ENCODE data around the gene CIDEC. TPM values are rescaled to one million over a fixed set of nuclear protein-coding genes. Genes with fewer than 3 reads are reported as not detected.
A peak's percentile ranks its signal among the peaks of the same experiment; 100 is the strongest.

CIDEC gene
- total and polyA plus RNA-seq, 8 donors: 0.63 to 21.4 (median 2.0) TPM; not detected in 2

DNA sequence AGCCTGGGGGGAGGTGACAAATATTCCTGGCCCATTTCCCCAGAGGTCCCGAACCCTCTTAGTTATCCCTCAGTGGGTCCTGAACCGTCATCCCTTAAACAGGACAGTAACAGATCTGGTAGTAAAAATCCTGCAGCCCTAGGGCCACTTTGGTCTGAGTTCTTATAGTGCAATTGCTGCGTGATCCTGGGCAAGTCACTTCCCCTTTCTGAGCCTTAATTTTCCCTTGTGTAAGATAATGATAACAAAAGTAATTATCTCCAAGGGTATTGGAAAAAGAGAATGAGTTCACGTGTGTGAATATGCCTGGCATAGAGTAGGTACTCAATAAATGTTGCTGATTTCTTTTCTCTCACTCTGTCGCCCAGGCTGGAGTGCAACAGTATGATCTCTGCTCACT, 7.4 kb upstream of the CIDEC start:
- 73 to 87% (median 84%) methylated on average over 5 of the region's 5 CpGs for WGBS, 5 donors
- Histone ChIP-seq H3K4me3 (no peak overlapping the region), H3K27ac (no peak overlapping the region), H3K4me1 (peaks cover 14 to 22% (median 21%) of the 10 kb centered on the region in 4 donors), H3K36me3 (peaks cover 0 to 3% (median 2%) of the 10 kb centered on the region in 4 donors), H3K27me3 (no peaks in the 10 kb centered on the region), H3K9me3 (no peaks in the 10 kb centered on the region)
- TF ChIP-seq POLR2AphosphoS5 (IDR thresholded peaks at IDR 0.05) (no peak), POLR2A (IDR thresholded peaks at IDR 0.05) (no peak), EP300 (IDR thresholded peaks at IDR 0.05) (no peak)
- TF ChIP-seq, protein P1, sequence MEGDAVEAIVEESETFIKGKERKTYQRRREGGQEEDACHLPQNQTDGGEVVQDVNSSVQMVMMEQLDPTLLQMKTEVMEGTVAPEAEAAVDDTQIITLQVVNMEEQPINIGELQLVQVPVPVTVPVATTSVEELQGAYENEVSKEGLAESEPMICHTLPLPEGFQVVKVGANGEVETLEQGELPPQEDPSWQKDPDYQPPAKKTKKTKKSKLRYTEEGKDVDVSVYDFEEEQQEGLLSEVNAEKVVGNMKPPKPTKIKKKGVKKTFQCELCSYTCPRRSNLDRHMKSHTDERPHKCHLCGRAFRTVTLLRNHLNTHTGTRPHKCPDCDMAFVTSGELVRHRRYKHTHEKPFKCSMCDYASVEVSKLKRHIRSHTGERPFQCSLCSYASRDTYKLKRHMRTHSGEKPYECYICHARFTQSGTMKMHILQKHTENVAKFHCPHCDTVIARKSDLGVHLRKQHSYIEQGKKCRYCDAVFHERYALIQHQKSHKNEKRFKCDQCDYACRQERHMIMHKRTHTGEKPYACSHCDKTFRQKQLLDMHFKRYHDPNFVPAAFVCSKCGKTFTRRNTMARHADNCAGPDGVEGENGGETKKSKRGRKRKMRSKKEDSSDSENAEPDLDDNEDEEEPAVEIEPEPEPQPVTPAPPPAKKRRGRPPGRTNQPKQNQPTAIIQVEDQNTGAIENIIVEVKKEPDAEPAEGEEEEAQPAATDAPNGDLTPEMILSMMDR (IDR thresholded peaks at IDR 0.05): no peak
- intact Hi-C loops (cut with DNase I; ENCODE audit: low total_unique reads): no loop called here
- no peak for DNase-seq

DNA sequence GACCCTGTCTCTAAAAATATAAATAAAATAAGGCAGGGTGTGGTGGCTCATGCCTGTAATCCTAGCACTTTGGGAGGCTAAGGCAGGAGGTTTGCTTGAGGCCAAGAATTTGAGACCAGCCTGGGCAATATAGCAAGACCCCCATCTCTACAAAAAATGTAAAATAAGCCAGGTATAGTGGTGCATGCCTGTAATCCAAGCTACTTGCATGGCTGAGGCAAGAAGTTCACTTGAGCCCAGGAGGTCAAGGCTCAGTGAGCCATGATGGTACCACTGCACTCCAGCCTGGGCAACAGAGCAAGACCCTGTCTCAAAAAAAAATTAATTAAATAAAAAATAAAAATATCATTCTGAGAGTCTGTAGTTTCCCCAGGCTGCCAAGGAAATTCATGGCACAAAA, 6.3 kb upstream of the CIDEC start:
- H3K9me3 ChIP-seq: no peaks in the 10 kb centered on the region
- no peak overlapping the region for H3K4me3 ChIP-seq
- no peaks in the 10 kb centered on the region for H3K36me3 ChIP-seq
- no peak for TF ChIP-seq POLR2AphosphoS5 (IDR thresholded peaks at IDR 0.05)
- TF ChIP-seq, protein P1 (IDR thresholded peaks at IDR 0.05): no peak
- TF ChIP-seq EP300 (IDR thresholded peaks at IDR 0.05): no peak
- TF ChIP-seq POLR2A (IDR thresholded peaks at IDR 0.05): no peak
- H3K4me1 ChIP-seq: peaks cover 8 to 11% (median 9%) of the 10 kb centered on the region in 4 donors
- no peak for DNase-seq
- H3K27me3 ChIP-seq: no peaks in the 10 kb centered on the region
- intact Hi-C loops (cut with DNase I; ENCODE audit: low total_unique reads): no loop called here
- H3K27ac ChIP-seq: no peak overlapping the region

DNA sequence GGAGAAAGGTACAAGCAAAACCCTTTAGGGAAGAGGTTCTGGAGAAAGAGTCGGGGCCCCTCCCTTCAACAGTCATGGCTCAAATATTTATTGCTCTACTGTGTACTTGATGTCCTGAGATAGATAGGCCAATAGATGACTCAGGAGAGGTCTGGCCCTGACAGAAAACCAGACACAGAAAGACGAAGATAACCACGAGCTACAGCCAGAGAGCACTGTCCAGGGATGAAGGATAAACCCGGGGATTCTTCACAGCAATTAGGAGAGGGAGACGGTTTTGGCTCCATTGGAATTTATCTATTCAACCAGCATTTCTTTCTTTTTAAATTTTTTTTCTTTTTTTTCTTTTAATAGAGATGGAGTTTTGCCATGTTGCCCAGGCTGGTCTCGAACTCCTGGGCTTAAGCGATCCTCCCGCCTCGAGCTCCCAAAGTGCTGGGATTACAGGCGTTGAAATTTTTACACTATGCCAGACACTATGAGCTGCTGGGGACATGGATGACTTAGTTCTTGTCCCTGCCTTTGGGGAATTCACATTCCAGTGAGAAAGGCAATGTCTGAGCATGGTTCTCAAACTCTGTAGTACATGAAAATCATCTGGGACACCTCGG, 4.6 kb upstream of the CIDEC start:
- intact Hi-C loops (cut with DNase I; ENCODE audit: low total_unique reads): no loop called here
- Histone ChIP-seq H3K27me3 (no peaks in the 10 kb centered on the region), H3K36me3 (no peaks in the 10 kb centered on the region), H3K4me1 (peaks cover 0 to under 1% (median 0%) of the 10 kb centered on the region in 4 donors), H3K9me3 (no peaks in the 10 kb centered on the region), H3K27ac (no peak overlapping the region), H3K4me3 (no peak overlapping the region)
- TF ChIP-seq EP300 (IDR thresholded peaks at IDR 0.05): no peak
- no peak for TF ChIP-seq POLR2A (IDR thresholded peaks at IDR 0.05)
- TF ChIP-seq, protein P1 (IDR thresholded peaks at IDR 0.05): no peak
- TF ChIP-seq POLR2AphosphoS5 (IDR thresholded peaks at IDR 0.05): no peak
- WGBS, 5 donors: 73 to 86% (median 81%) methylated on average over 11 of the region's 11 CpGs
- DNase-seq: peak in 1 of 2 donors; percentile 38

DNA sequence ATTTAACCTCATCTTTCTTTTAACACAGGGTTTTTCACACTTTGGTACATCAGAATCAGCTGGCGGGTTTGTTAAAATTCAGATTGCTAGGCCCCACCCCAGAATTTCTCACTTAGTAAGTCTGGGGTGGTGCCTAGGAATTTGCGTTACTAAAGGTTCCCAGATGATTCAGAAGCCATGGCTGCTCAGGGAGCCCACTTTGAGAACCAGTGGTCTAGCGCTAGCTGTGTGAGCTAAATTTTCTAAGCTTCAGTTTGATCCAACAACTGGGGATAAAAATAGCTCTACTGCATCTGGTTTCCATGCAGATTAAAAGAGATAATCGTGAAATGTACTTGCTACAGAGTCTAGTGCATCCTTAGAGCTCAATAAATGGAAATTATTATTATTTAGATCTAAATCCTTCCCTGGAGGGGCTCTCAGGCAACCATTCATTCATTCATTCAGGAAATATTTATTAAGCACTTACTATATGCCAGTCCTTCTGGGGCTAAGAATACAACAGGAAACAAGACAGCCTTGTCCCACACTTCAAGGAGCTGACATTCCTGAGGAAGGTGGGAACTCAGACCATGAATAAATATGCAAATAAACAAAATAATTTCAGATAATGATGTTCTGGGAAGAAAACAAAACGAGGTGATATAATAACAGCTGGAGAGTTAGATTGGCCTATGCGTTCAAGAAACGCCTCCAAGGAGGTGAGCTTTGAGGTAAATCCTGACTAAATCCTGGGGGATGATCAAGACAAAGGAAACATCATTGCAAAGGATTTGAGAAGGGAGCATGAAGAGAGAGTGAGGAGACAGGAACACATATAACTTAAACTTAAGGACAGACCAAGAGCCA, 3.9 kb upstream of the CIDEC start:
- Histone ChIP-seq H3K9me3 (no peaks in the 10 kb centered on the region), H3K27me3 (no peaks in the 10 kb centered on the region), H3K4me1 (no peaks in the 10 kb centered on the region), H3K27ac (no peak overlapping the region), H3K4me3 (no peak overlapping the region), H3K36me3 (no peaks in the 10 kb centered on the region)
- DNase-seq: no peak
- TF ChIP-seq POLR2A (IDR thresholded peaks at IDR 0.05) (no peak), POLR2AphosphoS5 (IDR thresholded peaks at IDR 0.05) (no peak)
- 76 to 82% (median 80%) methylated on average over 7 of the region's 7 CpGs for WGBS, 5 donors
- intact Hi-C loops (cut with DNase I; ENCODE audit: low total_unique reads): no loop called here
